ENCODE results near the gene ULK1. TPM values are rescaled to one million over a fixed set of nuclear protein-coding genes. Genes with fewer than 3 reads are reported as not detected.

Gene ULK1
- polyA plus RNA-seq, 1 donor from 2014 or later: 19.0 TPM

GRCh38 chr12:131943389-131943788, 49.0 kb downstream of the ULK1 start:
- no peak overlapping the region for H3K27ac ChIP-seq (ENCODE audit: low read length)
- H3K79me2 ChIP-seq (replicated peaks; ENCODE audit: insufficient read depth, low read length): no peaks in the 10 kb centered on the region
- no peaks in the 10 kb centered on the region for H4K20me1 ChIP-seq (ENCODE audit: insufficient read depth)
- no peaks in the 10 kb centered on the region for H3K9me3 ChIP-seq (ENCODE audit: low read length)
- H3K9me2 ChIP-seq (ENCODE audit: insufficient read depth, low read length): no peaks in the 10 kb centered on the region
- H3K27me3 ChIP-seq (ENCODE audit: insufficient read depth, low read depth, low read length): no peaks in the 10 kb centered on the region
- H3K4me3 ChIP-seq (ENCODE audit: low read length): no peak overlapping the region
- no peaks in the 10 kb centered on the region for H3F3A ChIP-seq (ENCODE audit: insufficient read depth, low read length, poor library complexity, severe bottlenecking)
- H3K9ac ChIP-seq (ENCODE audit: low read length): no peak overlapping the region
- H3K4me2 ChIP-seq (ENCODE audit: low read length): no peak overlapping the region
- H2AFZ ChIP-seq (ENCODE audit: low read depth, low read length): no peak overlapping the region
- TF ChIP-seq EP300 (conservative IDR thresholded peaks at IDR 0.05; ENCODE audit: poor library complexity, severe bottlenecking): no peak
- TF ChIP-seq TAF1 (IDR thresholded peaks at IDR 0.05; ENCODE audit: low read depth): no peak
- TF ChIP-seq, protein P1, sequence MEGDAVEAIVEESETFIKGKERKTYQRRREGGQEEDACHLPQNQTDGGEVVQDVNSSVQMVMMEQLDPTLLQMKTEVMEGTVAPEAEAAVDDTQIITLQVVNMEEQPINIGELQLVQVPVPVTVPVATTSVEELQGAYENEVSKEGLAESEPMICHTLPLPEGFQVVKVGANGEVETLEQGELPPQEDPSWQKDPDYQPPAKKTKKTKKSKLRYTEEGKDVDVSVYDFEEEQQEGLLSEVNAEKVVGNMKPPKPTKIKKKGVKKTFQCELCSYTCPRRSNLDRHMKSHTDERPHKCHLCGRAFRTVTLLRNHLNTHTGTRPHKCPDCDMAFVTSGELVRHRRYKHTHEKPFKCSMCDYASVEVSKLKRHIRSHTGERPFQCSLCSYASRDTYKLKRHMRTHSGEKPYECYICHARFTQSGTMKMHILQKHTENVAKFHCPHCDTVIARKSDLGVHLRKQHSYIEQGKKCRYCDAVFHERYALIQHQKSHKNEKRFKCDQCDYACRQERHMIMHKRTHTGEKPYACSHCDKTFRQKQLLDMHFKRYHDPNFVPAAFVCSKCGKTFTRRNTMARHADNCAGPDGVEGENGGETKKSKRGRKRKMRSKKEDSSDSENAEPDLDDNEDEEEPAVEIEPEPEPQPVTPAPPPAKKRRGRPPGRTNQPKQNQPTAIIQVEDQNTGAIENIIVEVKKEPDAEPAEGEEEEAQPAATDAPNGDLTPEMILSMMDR (IDR thresholded peaks at IDR 0.05; ENCODE audit: poor library complexity, severe bottlenecking): no peak
- TF ChIP-seq SMC3 (conservative IDR thresholded peaks at IDR 0.05; ENCODE audit: poor library complexity): no peak
- TF ChIP-seq EZH2 (IDR thresholded peaks at IDR 0.05; ENCODE audit: borderline replicate concordance, insufficient read depth, low read length, poor library complexity, severe bottlenecking): no peak
- TF ChIP-seq, protein P2, sequence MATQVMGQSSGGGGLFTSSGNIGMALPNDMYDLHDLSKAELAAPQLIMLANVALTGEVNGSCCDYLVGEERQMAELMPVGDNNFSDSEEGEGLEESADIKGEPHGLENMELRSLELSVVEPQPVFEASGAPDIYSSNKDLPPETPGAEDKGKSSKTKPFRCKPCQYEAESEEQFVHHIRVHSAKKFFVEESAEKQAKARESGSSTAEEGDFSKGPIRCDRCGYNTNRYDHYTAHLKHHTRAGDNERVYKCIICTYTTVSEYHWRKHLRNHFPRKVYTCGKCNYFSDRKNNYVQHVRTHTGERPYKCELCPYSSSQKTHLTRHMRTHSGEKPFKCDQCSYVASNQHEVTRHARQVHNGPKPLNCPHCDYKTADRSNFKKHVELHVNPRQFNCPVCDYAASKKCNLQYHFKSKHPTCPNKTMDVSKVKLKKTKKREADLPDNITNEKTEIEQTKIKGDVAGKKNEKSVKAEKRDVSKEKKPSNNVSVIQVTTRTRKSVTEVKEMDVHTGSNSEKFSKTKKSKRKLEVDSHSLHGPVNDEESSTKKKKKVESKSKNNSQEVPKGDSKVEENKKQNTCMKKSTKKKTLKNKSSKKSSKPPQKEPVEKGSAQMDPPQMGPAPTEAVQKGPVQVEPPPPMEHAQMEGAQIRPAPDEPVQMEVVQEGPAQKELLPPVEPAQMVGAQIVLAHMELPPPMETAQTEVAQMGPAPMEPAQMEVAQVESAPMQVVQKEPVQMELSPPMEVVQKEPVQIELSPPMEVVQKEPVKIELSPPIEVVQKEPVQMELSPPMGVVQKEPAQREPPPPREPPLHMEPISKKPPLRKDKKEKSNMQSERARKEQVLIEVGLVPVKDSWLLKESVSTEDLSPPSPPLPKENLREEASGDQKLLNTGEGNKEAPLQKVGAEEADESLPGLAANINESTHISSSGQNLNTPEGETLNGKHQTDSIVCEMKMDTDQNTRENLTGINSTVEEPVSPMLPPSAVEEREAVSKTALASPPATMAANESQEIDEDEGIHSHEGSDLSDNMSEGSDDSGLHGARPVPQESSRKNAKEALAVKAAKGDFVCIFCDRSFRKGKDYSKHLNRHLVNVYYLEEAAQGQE (IDR thresholded peaks at IDR 0.05; ENCODE audit: borderline replicate concordance): no peak
- no peak for TF ChIP-seq MXI1 (conservative IDR thresholded peaks at IDR 0.05; ENCODE audit: poor library complexity, severe bottlenecking)
- no peak for TF ChIP-seq RAD21 (conservative IDR thresholded peaks at IDR 0.05)
- TF ChIP-seq POLR2AphosphoS5 (IDR thresholded peaks at IDR 0.05): no peak
- H3K36me3 ChIP-seq (ENCODE audit: insufficient read depth, low read length): no peaks in the 10 kb centered on the region

- H4K20me1 ChIP-seq (ENCODE audit: insufficient read depth): no peaks in the 10 kb centered on the region
- no peak overlapping the region for H3K4me2 ChIP-seq (ENCODE audit: low read length)
- H3K27ac ChIP-seq (ENCODE audit: low read length): no peak overlapping the region
- H3K9me3 ChIP-seq (ENCODE audit: low read length): no peaks in the 10 kb centered on the region
- H3K9me2 ChIP-seq (ENCODE audit: insufficient read depth, low read length): no peaks in the 10 kb centered on the region
- no peak overlapping the region for H3K4me3 ChIP-seq (ENCODE audit: low read length)
- H3K9ac ChIP-seq (ENCODE audit: low read length): no peak overlapping the region
- H3K27me3 ChIP-seq (ENCODE audit: insufficient read depth, low read depth, low read length): no peaks in the 10 kb centered on the region
- H2AFZ ChIP-seq (ENCODE audit: low read depth, low read length): no peak overlapping the region
- TF ChIP-seq, protein P1 (IDR thresholded peaks at IDR 0.05; ENCODE audit: poor library complexity, severe bottlenecking): no peak
- H3F3A ChIP-seq (ENCODE audit: insufficient read depth, low read length, poor library complexity, severe bottlenecking): no peaks in the 10 kb centered on the region
- no peaks in the 10 kb centered on the region for H3K36me3 ChIP-seq (ENCODE audit: insufficient read depth, low read length)
- no peaks in the 10 kb centered on the region for H3K79me2 ChIP-seq (replicated peaks; ENCODE audit: insufficient read depth, low read length)
These were observed 49.5 kb downstream of the ULK1 start for GRCh38 chr12:131943876-131944275.
